ENCODE data around the gene TMEM154.

DNA sequence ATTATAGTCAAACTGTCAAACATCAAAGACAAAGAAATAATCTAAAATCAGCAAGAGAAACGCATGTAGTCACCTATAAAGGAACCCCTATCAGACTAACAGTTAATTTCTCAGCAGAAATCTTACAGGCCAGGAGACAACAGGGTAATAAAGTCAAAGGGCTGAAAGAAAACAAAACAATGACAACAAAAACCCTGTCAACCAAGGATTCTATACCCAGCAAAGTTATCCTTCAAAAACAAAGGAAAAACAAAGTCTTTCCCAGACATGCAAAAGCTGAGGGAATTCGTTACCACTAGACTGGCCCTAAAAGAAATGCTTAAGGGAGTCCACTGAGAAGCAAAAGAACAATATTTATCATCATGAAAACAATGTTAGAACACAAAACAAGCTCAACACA, 22.1 kb downstream of the TMEM154 start:
- TF ChIP-seq, protein P1, sequence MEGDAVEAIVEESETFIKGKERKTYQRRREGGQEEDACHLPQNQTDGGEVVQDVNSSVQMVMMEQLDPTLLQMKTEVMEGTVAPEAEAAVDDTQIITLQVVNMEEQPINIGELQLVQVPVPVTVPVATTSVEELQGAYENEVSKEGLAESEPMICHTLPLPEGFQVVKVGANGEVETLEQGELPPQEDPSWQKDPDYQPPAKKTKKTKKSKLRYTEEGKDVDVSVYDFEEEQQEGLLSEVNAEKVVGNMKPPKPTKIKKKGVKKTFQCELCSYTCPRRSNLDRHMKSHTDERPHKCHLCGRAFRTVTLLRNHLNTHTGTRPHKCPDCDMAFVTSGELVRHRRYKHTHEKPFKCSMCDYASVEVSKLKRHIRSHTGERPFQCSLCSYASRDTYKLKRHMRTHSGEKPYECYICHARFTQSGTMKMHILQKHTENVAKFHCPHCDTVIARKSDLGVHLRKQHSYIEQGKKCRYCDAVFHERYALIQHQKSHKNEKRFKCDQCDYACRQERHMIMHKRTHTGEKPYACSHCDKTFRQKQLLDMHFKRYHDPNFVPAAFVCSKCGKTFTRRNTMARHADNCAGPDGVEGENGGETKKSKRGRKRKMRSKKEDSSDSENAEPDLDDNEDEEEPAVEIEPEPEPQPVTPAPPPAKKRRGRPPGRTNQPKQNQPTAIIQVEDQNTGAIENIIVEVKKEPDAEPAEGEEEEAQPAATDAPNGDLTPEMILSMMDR (conservative IDR thresholded peaks at IDR 0.05; ENCODE audit: low read length) = no peak
- no peak for TF ChIP-seq EZH2phosphoT487 (IDR thresholded peaks at IDR 0.05; ENCODE audit: borderline replicate concordance)
